Skeletal muscle tissue (tissue), 4 donors: ENCODE measurements around the gene MARCHF3. TPM values are rescaled to one million over a fixed set of nuclear protein-coding genes. Genes with fewer than 3 reads are reported as not detected.
"Not testable (repeated sequence)": the region's sequence is repeated elsewhere in the genome, so short reads cannot be mapped to it uniquely, and the experiment has no call there.

Source experiments
- H3K27ac ChIP-seq: one replicate; pipeline ENCODE4 v1.7.0; 2013; ENCODE audit warnings: mild to moderate bottlenecking, low read depth, low read length, inconsistent platforms
- H3K27me3 ChIP-seq, 3 donors: one replicate each; pipeline ENCODE4 v1.7.0; 2013; ENCODE audit warnings: low read length in 3 of 3; ENCODE audit not compliant: control insufficient read depth in 3 of 3, insufficient read depth in 3 of 3
- H3K36me3 ChIP-seq, 3 donors: one replicate each; pipeline ENCODE4 v1.7.0; 2013; ENCODE audit warnings: low read length in 3 of 3; ENCODE audit not compliant: control insufficient read depth in 3 of 3, insufficient read depth in 3 of 3
- H3K4me1 ChIP-seq, 3 donors: one replicate each; pipeline ENCODE4 v1.7.0; 2013; ENCODE audit warnings: low read length in 3 of 3, mild to moderate bottlenecking in 3 of 3; ENCODE audit not compliant: control insufficient read depth in 3 of 3, insufficient read depth in 3 of 3
- H3K4me3 ChIP-seq, 3 donors: one replicate each; pipeline ENCODE4 v1.7.0; 2013; ENCODE audit warnings: low read length in 3 of 3
- H3K9ac ChIP-seq, 3 donors: one replicate each; pipeline ENCODE4 v1.7.0; 2013; ENCODE audit warnings: low read length in 3 of 3, mild to moderate bottlenecking in 3 of 3, moderate library complexity in 2 of 3, low read depth in 1 of 3
- H3K9me3 ChIP-seq, 3 donors: one replicate each; pipeline ENCODE4 v1.7.0; 2013; ENCODE audit warnings: low read length in 3 of 3; ENCODE audit not compliant: control insufficient read depth in 3 of 3
- total RNA-seq: library from RNA; depleted of rRNA; stranded (reverse); fragments of >200 nt; gene quantifications from one replicate; pipeline ENCODE4 v1.2.3, GENCODE V29; 2014
- donor health status: Osteomylitis.

Gene MARCHF3
- total RNA-seq, 1 donor from 2014 or later = 18.8 TPM

DNA sequence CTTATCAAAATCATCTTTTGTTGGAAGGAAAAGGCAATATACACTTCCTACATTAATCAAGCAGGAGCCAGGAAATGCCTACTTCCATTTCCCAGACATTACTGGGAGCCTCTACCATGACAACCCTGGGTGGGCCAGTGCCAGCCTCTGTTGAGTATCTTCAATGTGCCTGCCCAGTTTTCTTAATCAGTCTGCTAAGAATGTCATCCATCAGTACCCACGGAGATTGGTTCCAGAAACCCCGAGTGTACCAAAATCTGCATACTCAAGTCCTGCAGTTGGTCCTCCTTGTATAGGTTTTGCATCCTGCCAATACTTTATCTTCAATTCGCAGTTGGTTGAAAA is 82.4 kb downstream of the MARCHF3 start:
- H3K9ac ChIP-seq = no peak overlapping the region
- no peak overlapping the region for H3K27ac ChIP-seq
- peaks cover 0 to 2% (median 0%) of the 10 kb centered on the region in 3 donors for H3K36me3 ChIP-seq
- no peaks in the 10 kb centered on the region for H3K27me3 ChIP-seq
- peaks cover 0 to 2% (median 2%) of the 10 kb centered on the region in 3 donors for H3K4me1 ChIP-seq
- no peak overlapping the region for H3K4me3 ChIP-seq
- H3K9me3 ChIP-seq = no peaks in the 10 kb centered on the region

DNA sequence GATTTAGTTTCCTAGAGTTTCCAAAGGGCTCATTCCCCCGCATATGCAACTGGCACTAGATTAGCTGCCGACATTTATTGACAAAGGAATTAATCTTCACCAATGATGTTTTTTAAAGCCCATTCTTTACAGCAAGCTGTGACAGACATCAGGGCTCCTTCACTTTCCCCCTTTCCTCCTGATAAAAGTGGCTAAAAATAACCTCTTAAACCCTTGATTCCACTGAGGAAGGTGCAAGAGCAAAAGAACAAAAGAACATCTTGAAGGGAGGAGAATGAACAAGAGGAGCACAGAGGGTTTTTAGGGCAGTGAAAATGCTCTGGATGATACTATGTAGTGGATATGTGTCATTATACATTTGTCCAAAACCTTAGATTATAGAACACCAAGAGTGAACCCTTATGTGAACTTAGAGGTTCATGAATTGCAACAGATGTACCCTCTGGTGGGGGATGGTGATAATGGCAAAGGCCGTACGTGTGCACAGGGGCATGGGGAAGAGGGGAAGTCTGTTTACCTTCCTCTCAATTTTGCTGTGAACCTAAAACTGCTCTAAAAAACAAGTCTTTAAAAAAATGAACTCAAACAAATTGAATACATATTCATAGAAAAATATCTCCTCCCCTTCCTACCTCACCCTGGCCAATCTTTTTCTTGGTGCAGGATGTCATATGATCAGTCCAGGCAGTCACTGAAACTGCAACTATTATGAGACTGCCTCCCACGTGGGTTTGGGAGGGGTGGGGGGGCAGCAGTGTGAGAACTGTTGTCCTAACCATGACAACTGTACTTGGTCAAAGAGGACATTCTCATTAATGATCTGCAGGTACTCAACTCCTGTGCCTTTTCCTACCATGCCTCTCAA is 83.0 kb downstream of the MARCHF3 start:
- peaks cover 0 to 5% (median 2%) of the 10 kb centered on the region in 3 donors for H3K4me1 ChIP-seq
- H3K36me3 ChIP-seq = peaks cover 0 to 2% (median 0%) of the 10 kb centered on the region in 3 donors
- no peak overlapping the region for H3K27ac ChIP-seq
- no peaks in the 10 kb centered on the region for H3K27me3 ChIP-seq
- H3K9me3 ChIP-seq = no peaks in the 10 kb centered on the region
- H3K4me3 ChIP-seq = no peak overlapping the region
- no peak overlapping the region for H3K9ac ChIP-seq

DNA sequence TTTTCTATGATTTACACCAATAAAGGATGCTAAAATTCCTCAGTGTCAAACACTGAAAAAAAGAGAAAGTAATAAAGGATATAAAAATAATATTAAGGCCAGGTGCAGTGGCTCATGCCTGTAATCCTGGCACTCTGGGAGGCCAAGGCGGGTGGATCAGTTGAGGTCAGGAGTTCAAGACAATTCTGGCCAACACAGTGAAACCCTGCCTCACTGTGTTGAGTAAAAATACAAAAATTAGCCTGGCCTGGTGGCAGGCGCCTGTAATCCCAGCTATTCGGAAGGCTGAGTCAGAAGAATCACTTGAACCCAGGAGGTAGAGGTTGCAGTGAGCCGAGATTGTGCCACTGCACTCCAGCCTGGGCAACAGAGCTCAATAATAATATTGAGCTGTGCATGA is 87.5 kb downstream of the MARCHF3 start:
- H3K36me3 ChIP-seq, H3K4me3 ChIP-seq: not testable (repeated sequence)

DNA sequence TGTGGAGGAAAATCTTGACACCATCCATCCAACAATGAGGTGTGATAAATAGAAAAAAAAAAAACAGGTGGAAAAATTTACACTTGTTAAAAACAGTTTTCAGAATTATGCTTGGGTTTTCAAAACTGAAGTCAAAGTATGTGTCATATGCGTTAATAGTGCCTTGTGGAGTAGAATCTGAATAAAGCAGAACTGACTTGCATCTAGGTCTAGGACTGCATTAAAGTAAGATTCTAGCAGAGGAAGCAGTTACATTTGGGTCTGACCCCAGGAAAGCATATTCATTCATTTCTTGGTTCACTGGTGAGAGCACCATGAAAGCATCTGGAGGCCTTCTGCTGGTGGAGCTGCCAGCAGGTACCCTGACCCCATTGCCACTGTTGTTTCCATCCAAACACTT is 89.0 kb downstream of the MARCHF3 start:
- H3K9me3 ChIP-seq = no peaks in the 10 kb centered on the region
- peaks cover 0 to 2% (median 0%) of the 10 kb centered on the region in 3 donors for H3K36me3 ChIP-seq
- peaks cover 0 to 8% (median 5%) of the 10 kb centered on the region in 3 donors for H3K4me1 ChIP-seq
- no peak overlapping the region for H3K9ac ChIP-seq
- H3K27me3 ChIP-seq = no peaks in the 10 kb centered on the region
- H3K27ac ChIP-seq = no peak overlapping the region
- no peak overlapping the region for H3K4me3 ChIP-seq

More for the DNA sequence above, 87.5 kb downstream of the MARCHF3 start:
- not testable (repeated sequence) for H3K9ac ChIP-seq, H3K4me1 ChIP-seq, H3K27ac ChIP-seq, H3K9me3 ChIP-seq, H3K27me3 ChIP-seq

DNA sequence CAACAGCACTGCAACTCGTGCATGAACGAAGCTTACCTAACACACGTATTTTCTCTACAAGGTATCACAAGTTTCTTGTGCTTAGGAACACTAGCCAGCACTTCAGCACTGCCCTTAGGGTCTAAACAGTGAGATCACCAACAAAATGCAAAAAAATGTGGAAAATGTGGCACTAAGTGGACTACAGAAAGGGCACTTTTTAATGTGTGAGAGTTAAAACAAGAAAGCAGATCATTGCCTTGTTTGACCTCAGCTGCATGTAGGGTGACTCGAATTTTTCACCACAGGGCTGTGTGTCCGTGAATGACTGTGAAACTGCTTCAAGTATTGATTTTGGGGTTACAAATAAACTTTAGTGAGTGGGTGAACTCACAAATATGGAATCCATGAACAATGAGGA is 90.5 kb downstream of the MARCHF3 start:
- H3K4me1 ChIP-seq = peaks cover 0 to 8% (median 5%) of the 10 kb centered on the region in 3 donors

DNA sequence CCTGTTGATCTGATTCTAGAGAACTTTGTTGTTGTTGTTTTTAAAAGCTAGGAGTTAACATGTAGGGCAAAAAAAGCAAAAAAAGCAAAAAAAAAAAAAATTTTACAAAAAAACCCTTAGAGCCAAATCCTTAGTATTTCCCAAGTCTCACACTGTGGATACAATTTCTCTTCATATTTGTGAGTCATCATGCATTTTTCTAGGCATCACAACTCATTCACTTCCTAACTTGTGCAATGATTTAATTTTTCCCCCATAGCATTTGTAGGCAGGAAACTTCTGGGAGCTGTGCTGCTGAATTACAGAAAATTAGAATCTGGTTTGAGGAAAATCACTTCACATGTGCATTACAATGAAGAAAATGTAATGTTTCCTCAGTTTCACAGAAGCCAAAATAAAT is 91.9 kb downstream of the MARCHF3 start:
- no peaks in the 10 kb centered on the region for H3K27me3 ChIP-seq
- no peaks in the 10 kb centered on the region for H3K36me3 ChIP-seq
- peaks cover 0 to 8% (median 5%) of the 10 kb centered on the region in 3 donors for H3K4me1 ChIP-seq

More for the DNA sequence above, 90.5 kb downstream of the MARCHF3 start:
- no peaks in the 10 kb centered on the region for H3K36me3 ChIP-seq
- H3K27me3 ChIP-seq = no peaks in the 10 kb centered on the region
- no peaks in the 10 kb centered on the region for H3K9me3 ChIP-seq
- H3K27ac ChIP-seq = no peak overlapping the region
- no peak overlapping the region for H3K9ac ChIP-seq
- H3K4me3 ChIP-seq = no peak overlapping the region

DNA sequence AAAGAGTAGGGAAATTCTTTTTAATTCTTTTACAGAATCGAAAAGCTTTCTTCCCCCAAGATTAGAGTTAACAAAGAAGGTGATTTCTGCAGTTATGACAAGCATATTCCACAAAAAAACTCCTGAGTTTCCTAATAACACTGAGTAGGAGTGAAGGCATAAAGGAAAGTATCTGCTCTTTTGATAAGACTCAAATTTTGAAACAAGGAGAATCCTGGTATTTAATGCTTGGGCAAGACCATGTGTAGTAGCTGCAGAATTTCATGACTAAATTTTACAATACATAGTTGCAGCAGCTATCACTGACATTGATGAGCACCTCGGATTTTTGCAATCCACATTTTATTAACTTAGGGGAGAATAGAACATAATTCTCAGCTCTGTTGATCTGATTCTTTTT is 92.6 kb downstream of the MARCHF3 start:
- Histone ChIP-seq H3K4me1 (peaks cover 0 to 8% (median under 1%) of the 10 kb centered on the region in 3 donors), H3K9me3 (no peaks in the 10 kb centered on the region), H3K27me3 (no peaks in the 10 kb centered on the region), H3K9ac (no peak overlapping the region), H3K27ac (no peak overlapping the region), H3K36me3 (no peaks in the 10 kb centered on the region), H3K4me3 (no peak overlapping the region)

More for the DNA sequence above, 91.9 kb downstream of the MARCHF3 start:
- Histone ChIP-seq H3K9ac (no peak overlapping the region), H3K27ac (no peak overlapping the region), H3K4me3 (no peak overlapping the region), H3K9me3 (no peaks in the 10 kb centered on the region)

DNA sequence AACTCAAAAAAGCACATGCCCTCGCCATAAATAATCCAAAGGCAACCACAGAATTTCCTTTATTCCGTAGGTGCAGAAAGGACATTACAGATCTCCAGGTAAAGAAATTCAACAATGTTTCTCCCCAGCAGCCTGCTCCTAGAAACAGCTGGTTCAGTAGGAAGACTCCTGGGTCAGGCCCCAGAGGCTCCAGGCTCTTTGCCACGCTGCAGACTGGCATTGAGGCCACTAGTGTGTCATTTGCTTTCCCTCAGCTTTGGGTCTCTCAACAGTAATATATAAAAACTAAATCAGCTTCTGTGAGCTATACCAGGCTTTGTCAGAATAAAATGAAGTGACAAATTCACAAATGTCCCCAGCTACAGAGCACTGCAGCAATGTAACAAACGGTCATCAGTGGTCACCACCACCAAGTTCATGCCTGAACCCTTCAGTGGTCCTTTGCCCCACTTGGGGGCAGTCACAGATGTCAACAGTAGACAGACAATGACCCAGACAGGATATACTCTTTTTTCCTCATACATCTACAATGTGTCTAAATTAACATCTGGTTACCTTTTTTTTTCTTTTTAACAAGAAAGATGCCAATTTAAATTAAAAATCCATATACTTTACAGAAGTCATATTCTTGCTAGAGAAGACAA is 93.5 kb downstream of the MARCHF3 start:
- Histone ChIP-seq H3K9me3 (no peaks in the 10 kb centered on the region), H3K27ac (no peak overlapping the region), H3K27me3 (no peaks in the 10 kb centered on the region), H3K9ac (peak overlapping the region in 1 of 3 donors; percentile 17), H3K4me3 (no peak overlapping the region), H3K4me1 (peaks cover 0 to 14% (median 0%) of the 10 kb centered on the region in 3 donors), H3K36me3 (no peaks in the 10 kb centered on the region)

DNA sequence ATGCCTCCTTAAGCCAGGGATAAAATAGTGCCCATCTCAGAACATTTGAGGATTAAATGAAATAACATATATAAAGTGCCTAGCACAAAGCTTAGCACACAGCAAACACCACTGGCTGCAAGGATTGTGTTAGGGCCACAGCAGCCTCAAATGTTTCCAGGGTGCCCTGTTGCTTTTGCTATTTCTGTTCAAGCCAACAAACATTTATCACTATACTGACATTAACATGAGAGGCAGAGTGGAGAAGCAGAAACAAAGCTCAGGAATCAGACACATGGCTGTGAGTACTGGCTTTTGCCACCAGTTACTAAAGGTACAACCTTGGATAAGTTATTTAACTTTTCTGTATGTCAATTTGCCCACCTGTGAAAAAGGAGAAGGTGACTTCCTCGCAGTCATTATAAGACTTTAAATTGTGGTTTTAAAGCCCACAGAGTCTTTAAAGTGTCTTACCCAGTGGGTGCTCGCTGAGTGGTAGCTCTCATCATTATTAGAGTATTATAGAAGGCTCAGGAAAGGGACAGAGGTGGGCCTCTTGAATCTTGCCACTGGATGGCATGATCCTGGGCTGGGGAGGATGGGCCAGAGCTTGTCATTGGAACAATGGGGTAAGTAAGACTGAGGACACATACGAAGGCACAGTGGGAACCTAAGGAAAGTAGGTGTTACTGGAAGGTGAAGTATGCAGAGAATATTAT is 98.2 kb downstream of the MARCHF3 start:
- H3K4me1 ChIP-seq = peaks cover 0 to 11% (median 0%) of the 10 kb centered on the region in 3 donors
- H3K27ac ChIP-seq = no peak overlapping the region
- H3K9ac ChIP-seq = no peak overlapping the region
- no peak overlapping the region for H3K4me3 ChIP-seq
- H3K27me3 ChIP-seq = no peaks in the 10 kb centered on the region
- no peaks in the 10 kb centered on the region for H3K36me3 ChIP-seq
- no peaks in the 10 kb centered on the region for H3K9me3 ChIP-seq
